MM.1S (cell line): ENCODE measurements around the gene HDAC3.

Source experiments
- DNase-seq: peaks from one replicate; pipeline ENCODE4 v3.0.0-alpha.2; 2015
- H2AFZ ChIP-seq: fragments of 300-600 bp; sonication (generic); 2 replicates; pipeline ENCODE4 v1.6.0; 2016; ENCODE audit warnings: antibody characterized with exemption, low read length
- H3F3A ChIP-seq: fragments of 300-600 bp; sonication (generic); 2 replicates; pipeline ENCODE4 v1.6.1; 2016; ENCODE audit warnings: mild to moderate bottlenecking, antibody characterized with exemption, low read length, moderate library complexity, mixed read lengths; ENCODE audit not compliant: insufficient read depth
- H3K27ac ChIP-seq: fragments of 300-600 bp; sonication (generic); 2 replicates; pipeline ENCODE4 v1.5.1; 2016; ENCODE audit warnings: mild to moderate bottlenecking, low read length
- H3K27me3 ChIP-seq: fragments of 300-600 bp; sonication (generic); replicated peaks from 2 replicates; pipeline ENCODE4 v1.6.0; 2016; ENCODE audit warnings: low read length; ENCODE audit not compliant: insufficient read depth
- H3K36me3 ChIP-seq: fragments of 300-600 bp; sonication (generic); replicated peaks from 2 replicates; pipeline ENCODE4 v1.6.1; 2016; ENCODE audit warnings: mild to moderate bottlenecking, low read length, mixed read lengths; ENCODE audit not compliant: insufficient read depth
- H3K4me1 ChIP-seq: fragments of 300-600 bp; sonication (generic); 2 replicates; pipeline ENCODE4 v1.6.1; 2016; ENCODE audit warnings: low read length, mixed read lengths
- H3K4me2 ChIP-seq: fragments of 300-600 bp; sonication (generic); 2 replicates; pipeline ENCODE4 v1.6.0; 2016; ENCODE audit warnings: low read depth, low read length
- H3K4me3 ChIP-seq: fragments of 300-600 bp; sonication (generic); 2 replicates; pipeline ENCODE4 v1.5.1; 2016; ENCODE audit warnings: low read length, mixed read lengths
- H3K79me2 ChIP-seq: fragments of 300-600 bp; sonication (generic); 2 replicates; pipeline ENCODE4 v1.6.1; 2016; ENCODE audit warnings: mixed run types, low read length, mixed read lengths
- H3K9ac ChIP-seq: fragments of 300-600 bp; sonication (generic); 2 replicates; pipeline ENCODE4 v1.6.1; 2016; ENCODE audit warnings: low read length, mixed read lengths
- H3K9me2 ChIP-seq: fragments of 300-600 bp; sonication (generic); replicated peaks from 2 replicates; pipeline ENCODE4 v1.6.1; 2016; ENCODE audit warnings: mild to moderate bottlenecking, low read length, mixed read lengths; ENCODE audit not compliant: insufficient read depth
- H3K9me3 ChIP-seq: fragments of 300-600 bp; sonication (generic); replicated peaks from 2 replicates; pipeline ENCODE4 v1.6.1; 2016; ENCODE audit warnings: mild to moderate bottlenecking, low read length, mixed read lengths; ENCODE audit not compliant: insufficient read depth
- H4K20me1 ChIP-seq: fragments of 300-600 bp; sonication (generic); 2 replicates; pipeline ENCODE4 v1.6.1; 2016; ENCODE audit warnings: mild to moderate bottlenecking, low read length, moderate library complexity, mixed read lengths; ENCODE audit not compliant: insufficient read depth
- EZH2 ChIP-seq: fragments of 300-600 bp; sonication (generic); optimal IDR thresholded peaks from 2 replicates; pipeline ENCODE3; 2017; ENCODE audit warnings: low read depth, mild to moderate bottlenecking, antibody characterized with exemption, low read length, mixed read lengths
- EZH2phosphoT487 ChIP-seq: fragments of 300-600 bp; sonication (generic); IDR thresholded peaks from 2 replicates; pipeline ENCODE4 v1.6.1; 2018; ENCODE audit warnings: antibody characterized with exemption, low read length
- TF ChIP-seq, protein P1 (sequence below): fragments of 300-600 bp; sonication (generic); IDR thresholded peaks from 2 replicates; pipeline ENCODE4 v1.5.1; 2016; ENCODE audit warnings: antibody characterized with exemption, low read length, mixed read lengths

The HDAC3 gene

DNA sequence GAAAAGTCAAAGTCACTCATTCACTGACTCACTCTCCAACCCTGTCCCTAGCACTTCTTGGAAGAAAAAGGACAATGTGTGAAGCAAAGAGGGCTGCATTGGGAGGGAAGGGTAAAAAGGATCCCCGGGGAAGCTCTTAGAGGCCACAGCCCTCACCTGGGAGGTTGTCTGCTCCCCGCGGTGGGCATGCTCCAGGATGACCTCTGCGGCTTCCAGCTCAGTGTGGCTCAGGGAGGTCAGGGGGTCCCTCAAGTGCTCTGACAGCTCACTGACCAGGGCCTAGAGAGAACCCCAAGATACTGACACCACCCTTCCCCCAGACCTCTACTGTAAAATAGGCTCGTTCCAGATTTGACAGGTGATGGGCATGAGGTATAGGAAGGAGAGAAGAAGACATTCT lies 10.6 kb upstream of the HDAC3 start:
- DNase-seq = no peak
- Histone ChIP-seq H3K9ac (no peak overlapping the region), H3K9me2 (no peaks in the 10 kb centered on the region), H3K27ac (no peak overlapping the region), H3K79me2 (no peaks in the 10 kb centered on the region), H3F3A (no peaks in the 10 kb centered on the region), H3K4me2 (no peak overlapping the region), H3K36me3 (no peaks in the 10 kb centered on the region), H3K4me1 (no peaks in the 10 kb centered on the region; the same call in 1 of the 2 replicates), H4K20me1 (no peaks in the 10 kb centered on the region), H3K27me3 (no peaks in the 10 kb centered on the region), H3K4me3 (no peak overlapping the region), H3K9me3 (no peaks in the 10 kb centered on the region), H2AFZ (no peak overlapping the region)
- TF ChIP-seq EZH2 (no peak), EZH2phosphoT487 (no peak)

DNA sequence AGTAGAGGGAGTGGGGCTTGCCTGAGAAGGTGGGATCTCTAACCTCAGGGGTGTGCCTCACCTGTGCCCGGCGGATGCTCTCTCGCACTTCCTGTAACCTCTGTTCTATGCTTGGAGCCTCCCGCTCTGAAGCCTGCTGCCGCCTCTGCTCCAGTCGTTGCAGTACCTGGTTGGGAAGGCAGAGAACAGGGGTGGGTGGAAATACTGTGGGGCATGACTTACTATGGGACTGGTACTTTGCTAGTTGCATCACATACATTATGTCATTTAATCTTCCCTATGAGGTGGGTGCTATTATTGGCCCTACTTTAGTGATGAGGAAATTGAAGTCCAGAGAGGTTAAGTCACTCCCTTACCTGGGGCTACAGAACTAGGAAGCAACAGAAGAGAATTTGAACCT lies 9.4 kb upstream of the HDAC3 start:
- Histone ChIP-seq H3K27me3 (no peaks in the 10 kb centered on the region), H3K79me2 (no peaks in the 10 kb centered on the region), H3K9me3 (no peaks in the 10 kb centered on the region), H3K27ac (no peak overlapping the region), H3F3A (0 out of 2 replicates have a peak, but pooled peaks cover 5% of the 10 kb centered on the region), H3K9ac (no peak overlapping the region), H3K4me3 (no peak overlapping the region), H3K4me1 (no peaks in the 10 kb centered on the region; the same call in 1 of the 2 replicates), H3K4me2 (no peak overlapping the region), H4K20me1 (no peaks in the 10 kb centered on the region), H2AFZ (no peak overlapping the region), H3K9me2 (no peaks in the 10 kb centered on the region), H3K36me3 (no peaks in the 10 kb centered on the region)
- DNase-seq = no peak
- TF ChIP-seq EZH2 = no peak
- TF ChIP-seq, protein P1, sequence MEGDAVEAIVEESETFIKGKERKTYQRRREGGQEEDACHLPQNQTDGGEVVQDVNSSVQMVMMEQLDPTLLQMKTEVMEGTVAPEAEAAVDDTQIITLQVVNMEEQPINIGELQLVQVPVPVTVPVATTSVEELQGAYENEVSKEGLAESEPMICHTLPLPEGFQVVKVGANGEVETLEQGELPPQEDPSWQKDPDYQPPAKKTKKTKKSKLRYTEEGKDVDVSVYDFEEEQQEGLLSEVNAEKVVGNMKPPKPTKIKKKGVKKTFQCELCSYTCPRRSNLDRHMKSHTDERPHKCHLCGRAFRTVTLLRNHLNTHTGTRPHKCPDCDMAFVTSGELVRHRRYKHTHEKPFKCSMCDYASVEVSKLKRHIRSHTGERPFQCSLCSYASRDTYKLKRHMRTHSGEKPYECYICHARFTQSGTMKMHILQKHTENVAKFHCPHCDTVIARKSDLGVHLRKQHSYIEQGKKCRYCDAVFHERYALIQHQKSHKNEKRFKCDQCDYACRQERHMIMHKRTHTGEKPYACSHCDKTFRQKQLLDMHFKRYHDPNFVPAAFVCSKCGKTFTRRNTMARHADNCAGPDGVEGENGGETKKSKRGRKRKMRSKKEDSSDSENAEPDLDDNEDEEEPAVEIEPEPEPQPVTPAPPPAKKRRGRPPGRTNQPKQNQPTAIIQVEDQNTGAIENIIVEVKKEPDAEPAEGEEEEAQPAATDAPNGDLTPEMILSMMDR = no peak
- TF ChIP-seq EZH2phosphoT487 = no peak

DNA sequence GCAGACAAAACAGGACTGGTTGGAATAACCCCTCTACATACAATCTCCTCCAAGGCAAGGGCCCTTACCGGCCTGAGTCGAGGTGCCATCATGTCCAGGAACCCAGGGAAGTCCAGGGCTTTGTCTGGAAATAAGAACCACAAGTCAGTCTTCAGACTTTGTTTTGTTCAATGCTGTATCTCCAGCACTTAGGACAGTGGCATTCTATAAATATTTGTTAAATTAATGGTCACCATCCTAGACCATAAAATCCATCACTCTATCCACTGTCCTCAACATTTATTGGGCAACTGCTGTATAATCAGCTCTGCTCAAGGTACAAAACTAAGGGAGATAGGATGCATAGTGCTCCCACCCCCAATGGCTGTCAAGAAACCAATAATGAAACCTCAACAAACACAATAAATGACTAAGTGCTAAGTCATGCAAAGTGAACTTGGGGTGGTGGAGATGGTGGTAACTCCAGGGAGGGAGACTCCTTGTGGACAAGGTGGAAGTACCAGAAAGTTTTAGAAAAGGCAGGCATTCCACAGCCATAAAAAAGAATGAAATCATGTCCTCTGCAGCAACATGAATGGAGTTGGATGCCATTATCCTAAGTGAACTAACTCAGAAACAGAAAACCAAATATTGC lies 5.1 kb upstream of the HDAC3 start:
- H2AFZ ChIP-seq = no peak overlapping the region
- H3K4me1 ChIP-seq = peaks cover 4% of the 10 kb centered on the region; the same call in 1 of the 2 replicates
- H3K36me3 ChIP-seq = no peaks in the 10 kb centered on the region
- no peak overlapping the region for H3K4me2 ChIP-seq
- TF ChIP-seq EZH2phosphoT487 (no peak), EZH2 (no peak)
- TF ChIP-seq, protein P1 = peak; percentile 14; the same call in 1 of the 2 replicates
- peak; percentile 30 for DNase-seq
- peaks cover 16% of the 10 kb centered on the region; the same call in 1 of the 2 replicates for H3F3A ChIP-seq
- H3K9me2 ChIP-seq = no peaks in the 10 kb centered on the region
- no peaks in the 10 kb centered on the region for H3K79me2 ChIP-seq
- H3K27me3 ChIP-seq = no peaks in the 10 kb centered on the region
- no peak overlapping the region for H3K9ac ChIP-seq
- H3K27ac ChIP-seq = no peak overlapping the region
- no peaks in the 10 kb centered on the region for H4K20me1 ChIP-seq
- H3K4me3 ChIP-seq = no peak overlapping the region
- no peaks in the 10 kb centered on the region for H3K9me3 ChIP-seq

DNA sequence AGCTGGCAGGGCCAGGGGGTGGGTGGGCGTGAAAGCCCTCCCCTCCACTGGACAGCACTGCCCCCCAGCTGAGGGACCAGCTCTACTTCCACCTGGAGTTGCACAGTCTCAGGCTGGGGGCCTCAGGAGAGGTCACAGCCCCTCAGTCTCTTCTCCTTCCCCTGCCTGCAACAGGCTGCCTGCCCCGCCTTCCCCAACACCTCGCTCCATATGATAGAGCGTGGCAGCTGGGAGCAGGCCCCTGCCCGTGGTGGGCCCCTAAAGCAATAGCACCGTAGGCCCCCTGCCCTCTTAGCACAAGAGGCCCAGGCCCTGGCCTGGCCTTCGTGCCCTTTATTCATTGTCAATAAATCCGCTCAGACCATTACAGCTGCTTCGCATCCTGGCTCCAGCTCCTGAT lies 4.0 kb upstream of the HDAC3 start:
- H3K27me3 ChIP-seq = no peaks in the 10 kb centered on the region
- no peaks in the 10 kb centered on the region for H3K9me3 ChIP-seq
- H3K4me1 ChIP-seq = peaks cover 7% of the 10 kb centered on the region
- H3K4me2 ChIP-seq = no peak overlapping the region
- no peak for DNase-seq
- H3K27ac ChIP-seq = no peak overlapping the region
- 0 out of 2 replicates have a peak, but pooled peaks cover 1% of the 10 kb centered on the region for H4K20me1 ChIP-seq
- no peak overlapping the region for H3K4me3 ChIP-seq
- no peak overlapping the region for H2AFZ ChIP-seq
- no peaks in the 10 kb centered on the region for H3K9me2 ChIP-seq
- peaks cover 16% of the 10 kb centered on the region; the same call in 1 of the 2 replicates for H3F3A ChIP-seq
- TF ChIP-seq, protein P1 = no peak
- no peak for TF ChIP-seq EZH2phosphoT487
- TF ChIP-seq EZH2 = no peak
- H3K79me2 ChIP-seq = peaks cover 9% of the 10 kb centered on the region
- no peaks in the 10 kb centered on the region for H3K36me3 ChIP-seq
- no peak overlapping the region for H3K9ac ChIP-seq
